ENCODE measurements around the gene MEN1.

The MEN1 gene

GRCh38 chr11:64786308-64786707 lies 24.0 kb downstream of the MEN1 start:
- TF ChIP-seq SPI1 (IDR thresholded peaks at IDR 0.05; ENCODE audit: low read depth, low read length) (no peak), POLR2AphosphoS5 (IDR thresholded peaks at IDR 0.05; ENCODE audit: low read depth, low read length) (no peak), TAF1 (IDR thresholded peaks at IDR 0.05; ENCODE audit: low read depth, low read length) (no peak), POU2F2 (IDR thresholded peaks at IDR 0.05; ENCODE audit: low read depth, low read length) (no peak), PAX5 (IDR thresholded peaks at IDR 0.05; ENCODE audit: insufficient read depth, low read length, severe bottlenecking) (no peak), POLR2A (IDR thresholded peaks at IDR 0.05; ENCODE audit: low read depth, low read length) (no peak)
- DNase-seq (ENCODE audit: insufficient read length, low spot score) = no peak
- no peak for FAIRE-seq

GRCh38 chr11:64784813-64785581 lies 25.4 kb downstream of the MEN1 start:
- FAIRE-seq = peak; percentile 5
- DNase-seq (ENCODE audit: insufficient read length, low spot score) = no peak
- no peak for TF ChIP-seq POU2F2 (IDR thresholded peaks at IDR 0.05; ENCODE audit: low read depth, low read length)
- TF ChIP-seq TAF1 (IDR thresholded peaks at IDR 0.05; ENCODE audit: low read depth, low read length) = no peak
- no peak for TF ChIP-seq PAX5 (IDR thresholded peaks at IDR 0.05; ENCODE audit: insufficient read depth, low read length, severe bottlenecking)
- TF ChIP-seq SPI1 (IDR thresholded peaks at IDR 0.05; ENCODE audit: low read depth, low read length) = no peak

GRCh38 chr11:64778473-64779298 lies 31.7 kb downstream of the MEN1 start, which contains the start of gene SF1:
TSS of gene SF1 (minus strand) at chr11:64778542. CDS start at chr11:64778392, 150 bp downstream.
- DNase-seq (ENCODE audit: insufficient read length, low spot score) (peak; percentile 84), FAIRE-seq (peak; percentile 98)
- TF ChIP-seq POU2F2 (IDR thresholded peaks at IDR 0.05; ENCODE audit: low read depth, low read length) = no peak
- TF ChIP-seq POLR2AphosphoS5 (IDR thresholded peaks at IDR 0.05; ENCODE audit: low read depth, low read length) = peak; percentile 88
- TF ChIP-seq POLR2A (IDR thresholded peaks at IDR 0.05; ENCODE audit: low read depth, low read length) = peak; percentile 92
- peak; percentile 86 for TF ChIP-seq TAF1 (IDR thresholded peaks at IDR 0.05; ENCODE audit: low read depth, low read length)
- TF ChIP-seq SPI1 (IDR thresholded peaks at IDR 0.05; ENCODE audit: low read depth, low read length) = peak; percentile 90
- no peak for TF ChIP-seq PAX5 (IDR thresholded peaks at IDR 0.05; ENCODE audit: insufficient read depth, low read length, severe bottlenecking)

- DNase-seq (ENCODE audit: insufficient read length, low spot score) (no peak), FAIRE-seq (no peak)
- TF ChIP-seq POLR2AphosphoS5 (IDR thresholded peaks at IDR 0.05; ENCODE audit: low read depth, low read length) (peak; percentile 70; the same call in 1 of the 2 replicates), POLR2A (IDR thresholded peaks at IDR 0.05; ENCODE audit: low read depth, low read length) (no peak; the same call in none of the 2 replicates)
These were observed 32.2 kb downstream of the MEN1 start for GRCh38 chr11:64778223-64778472.

- peak; percentile 79 for DNase-seq (ENCODE audit: insufficient read length, low spot score)
- peak; percentile 86 for FAIRE-seq
- TF ChIP-seq POLR2A (IDR thresholded peaks at IDR 0.05; ENCODE audit: low read depth, low read length) = peak; percentile 61
- TF ChIP-seq TAF1 (IDR thresholded peaks at IDR 0.05; ENCODE audit: low read depth, low read length) = no peak
These were observed 32.7 kb downstream of the MEN1 start for GRCh38 chr11:64777449-64778222.

GRCh38 chr11:64776875-64777274 lies 33.5 kb downstream of the MEN1 start:
- TF ChIP-seq POLR2AphosphoS5 (IDR thresholded peaks at IDR 0.05; ENCODE audit: low read depth, low read length) (no peak), SPI1 (IDR thresholded peaks at IDR 0.05; ENCODE audit: low read depth, low read length) (no peak), PAX5 (IDR thresholded peaks at IDR 0.05; ENCODE audit: insufficient read depth, low read length, severe bottlenecking) (no peak)
- FAIRE-seq (peak; percentile 43), DNase-seq (ENCODE audit: insufficient read length, low spot score) (no peak)

- FAIRE-seq (no peak), DNase-seq (ENCODE audit: insufficient read length, low spot score) (no peak)
- TF ChIP-seq POU2F2 (IDR thresholded peaks at IDR 0.05; ENCODE audit: low read depth, low read length) = no peak
- no peak for TF ChIP-seq POLR2AphosphoS5 (IDR thresholded peaks at IDR 0.05; ENCODE audit: low read depth, low read length)
- TF ChIP-seq TAF1 (IDR thresholded peaks at IDR 0.05; ENCODE audit: low read depth, low read length) = no peak
- TF ChIP-seq PAX5 (IDR thresholded peaks at IDR 0.05; ENCODE audit: insufficient read depth, low read length, severe bottlenecking) = no peak
- TF ChIP-seq SPI1 (IDR thresholded peaks at IDR 0.05; ENCODE audit: low read depth, low read length) = no peak
- no peak for TF ChIP-seq POLR2A (IDR thresholded peaks at IDR 0.05; ENCODE audit: low read depth, low read length)
These were observed 33.9 kb downstream of the MEN1 start for GRCh38 chr11:64776425-64776824.

GRCh38 chr11:64774144-64774543 lies 36.2 kb downstream of the MEN1 start:
- TF ChIP-seq SPI1 (IDR thresholded peaks at IDR 0.05; ENCODE audit: low read depth, low read length) = no peak
- no peak for TF ChIP-seq POLR2A (IDR thresholded peaks at IDR 0.05; ENCODE audit: low read depth, low read length)
- no peak for TF ChIP-seq TAF1 (IDR thresholded peaks at IDR 0.05; ENCODE audit: low read depth, low read length)
- TF ChIP-seq POLR2AphosphoS5 (IDR thresholded peaks at IDR 0.05; ENCODE audit: low read depth, low read length) = no peak
- TF ChIP-seq PAX5 (IDR thresholded peaks at IDR 0.05; ENCODE audit: insufficient read depth, low read length, severe bottlenecking) = no peak
- no peak for TF ChIP-seq POU2F2 (IDR thresholded peaks at IDR 0.05; ENCODE audit: low read depth, low read length)
- FAIRE-seq (no peak), DNase-seq (ENCODE audit: insufficient read length, low spot score) (no peak)

- FAIRE-seq (peak; percentile 20), DNase-seq (ENCODE audit: insufficient read length, low spot score) (no peak)
- TF ChIP-seq TAF1 (IDR thresholded peaks at IDR 0.05; ENCODE audit: low read depth, low read length) (no peak), POLR2AphosphoS5 (IDR thresholded peaks at IDR 0.05; ENCODE audit: low read depth, low read length) (no peak; the same call in 1 of the 2 replicates), PAX5 (IDR thresholded peaks at IDR 0.05; ENCODE audit: insufficient read depth, low read length, severe bottlenecking) (no peak), SPI1 (IDR thresholded peaks at IDR 0.05; ENCODE audit: low read depth, low read length) (no peak), POU2F2 (IDR thresholded peaks at IDR 0.05; ENCODE audit: low read depth, low read length) (no peak), POLR2A (IDR thresholded peaks at IDR 0.05; ENCODE audit: low read depth, low read length) (no peak)
These were observed 37.9 kb downstream of the MEN1 start for GRCh38 chr11:64772303-64773018.
